ENCODE measurements around the gene CPD. TPM values are rescaled to one million over a fixed set of nuclear protein-coding genes. Genes with fewer than 3 reads are reported as not detected.
"Not testable (repeated sequence)": the region's sequence is repeated elsewhere in the genome, so short reads cannot be mapped to it uniquely, and the experiment has no call there.

The CPD gene
- total RNA-seq, 2 experiments from 2014 or later = 19.9 to 20.6 TPM

DNA sequence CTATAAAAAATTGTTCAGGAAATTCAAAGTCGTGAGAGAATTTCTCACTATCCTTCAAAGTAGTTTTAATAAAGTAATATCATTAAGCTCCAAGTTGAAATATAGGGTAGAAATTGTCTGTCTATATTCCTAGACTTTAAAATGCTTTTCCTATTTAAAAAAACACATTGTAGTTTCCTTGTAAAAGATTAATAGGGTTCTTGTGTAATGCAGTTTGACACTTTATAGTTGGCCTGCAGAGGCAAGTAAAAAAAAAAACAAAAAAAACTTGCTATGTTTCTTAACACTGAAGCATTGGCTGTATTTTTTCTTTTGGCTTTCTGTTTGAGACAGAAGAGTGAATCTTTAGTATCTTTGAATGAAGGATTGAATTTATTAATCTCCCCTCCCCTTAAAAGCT, 17.4 kb downstream of the CPD start:
- Mint-ChIP-seq H3K27me3 (no peaks in the 10 kb centered on the region), H3K36me3 (ENCODE audit: low read depth) (peaks cover 1% of the 10 kb centered on the region), H3K9me3 (no peaks in the 10 kb centered on the region), H3K27ac (no peak overlapping the region), H3K4me1 (no peaks in the 10 kb centered on the region), H3K4me3 (no peak overlapping the region)
- DNase-seq = no peak
- POLR2A ChIA-PET = no interaction called here
- CTCF ChIA-PET = interaction anchor here (0.6 kb wide), 1 partner anchor 27 kb away, joined by 3 read pairs; no protein-coding TSS in a partner anchor

DNA sequence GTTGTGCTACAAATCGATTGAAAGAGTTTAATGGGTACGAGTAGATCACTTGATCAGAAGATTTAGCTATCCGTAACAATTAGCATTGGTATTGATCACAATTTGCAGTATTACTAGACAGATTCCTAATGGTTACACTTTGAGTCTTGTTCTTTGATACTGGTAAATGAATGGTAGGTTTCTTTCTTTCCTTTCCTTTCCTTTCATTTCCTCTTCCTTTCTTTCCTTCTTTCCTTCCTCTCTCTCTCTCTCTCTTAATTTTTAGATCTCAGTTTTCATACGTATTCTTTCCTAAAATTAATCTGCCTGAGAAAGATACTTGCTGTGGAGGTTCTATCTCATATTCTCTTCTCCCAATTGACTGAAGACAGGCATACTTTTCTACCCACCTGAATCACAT, 17.9 kb downstream of the CPD start:
- DNase-seq = no peak

DNA sequence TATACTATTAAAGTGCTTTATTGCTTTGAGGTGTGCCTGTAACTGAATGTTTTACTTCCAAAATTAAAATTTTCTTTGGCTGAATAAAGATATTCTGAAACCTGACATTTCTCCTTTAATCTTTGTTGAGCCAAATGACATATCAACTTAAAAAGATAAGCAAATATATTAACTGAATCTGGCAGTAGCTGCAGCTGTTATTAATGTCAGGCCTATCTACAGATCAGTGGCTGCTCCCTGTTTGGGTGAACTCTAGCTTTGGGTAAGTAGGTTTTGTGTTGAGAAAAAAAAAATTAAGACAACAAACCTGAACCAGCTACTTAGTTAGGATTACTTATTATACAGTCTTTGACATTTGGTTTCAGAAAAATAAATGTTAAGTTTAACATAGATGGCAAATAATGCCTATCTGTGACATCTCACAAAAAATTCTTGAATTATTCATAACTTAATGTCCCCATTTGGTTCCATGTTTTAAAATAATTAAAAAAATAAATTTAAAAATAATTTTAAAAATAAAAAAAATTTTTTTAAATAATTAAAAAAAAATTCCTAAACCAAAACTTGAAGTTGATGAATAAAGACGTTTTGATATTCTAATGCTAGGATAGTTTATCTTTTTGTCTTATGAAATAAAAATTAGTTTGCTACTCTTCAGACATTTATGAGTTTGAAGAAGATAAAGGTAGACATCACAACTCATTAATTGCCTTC, 19.8 kb downstream of the CPD start:
- H3K4me3 Mint-ChIP-seq = no peak overlapping the region
- H3K4me1 Mint-ChIP-seq = no peaks in the 10 kb centered on the region
- peaks cover 7% of the 10 kb centered on the region for H3K36me3 Mint-ChIP-seq (ENCODE audit: low read depth)
- DNase-seq = no peak
- CTCF ChIA-PET = interaction anchor here (0.7 kb wide), 1 partner anchor 19 kb away, joined by 3 read pairs; no protein-coding TSS in a partner anchor
- POLR2A ChIA-PET = no interaction called here
- no peaks in the 10 kb centered on the region for H3K9me3 Mint-ChIP-seq
- no peaks in the 10 kb centered on the region for H3K27me3 Mint-ChIP-seq
- H3K27ac Mint-ChIP-seq = no peak overlapping the region

More for the DNA sequence above, 17.9 kb downstream of the CPD start:
- H3K4me3 Mint-ChIP-seq = no peak overlapping the region
- H3K27me3 Mint-ChIP-seq = no peaks in the 10 kb centered on the region
- no peaks in the 10 kb centered on the region for H3K9me3 Mint-ChIP-seq
- CTCF ChIA-PET = no interaction called here
- H3K27ac Mint-ChIP-seq = no peak overlapping the region
- no peaks in the 10 kb centered on the region for H3K36me3 Mint-ChIP-seq (ENCODE audit: low read depth)
- no peaks in the 10 kb centered on the region for H3K4me1 Mint-ChIP-seq
- POLR2A ChIA-PET = no interaction called here

DNA sequence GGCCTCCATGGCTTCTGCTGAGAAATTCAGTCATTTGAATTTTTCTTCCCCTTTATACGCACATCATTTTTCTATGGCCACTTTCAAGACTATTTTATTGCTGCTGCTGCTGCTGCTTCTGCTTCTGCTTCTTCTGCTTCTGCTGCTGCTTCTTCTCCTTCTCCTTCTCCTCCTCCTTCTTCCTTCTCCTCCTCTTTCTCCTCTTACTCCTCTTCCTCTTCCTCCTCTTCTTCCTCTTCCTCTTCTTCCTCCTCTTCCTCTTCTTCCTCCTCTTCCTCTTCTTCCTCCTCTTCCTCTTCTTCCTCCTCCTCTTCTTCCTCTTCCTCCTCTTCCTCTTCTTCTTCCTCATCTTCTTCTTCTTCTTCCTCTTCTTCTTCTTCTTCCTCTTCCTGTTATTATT, 22.4 kb downstream of the CPD start:
- ChIA-PET POLR2A (interaction anchor here (0.7 kb wide), 1 partner anchor 20 kb away, joined by 3 read pairs; no protein-coding TSS in a partner anchor), CTCF (interaction anchor here (0.6 to 0.7 kb wide), 2 partner anchors 76 to 340 kb away, joined by 4 read pairs; no protein-coding TSS in a partner anchor)
- no peak for DNase-seq
- H3K4me1 Mint-ChIP-seq = no peaks in the 10 kb centered on the region
- H3K27me3 Mint-ChIP-seq = no peaks in the 10 kb centered on the region
- H3K27ac Mint-ChIP-seq = no peak overlapping the region
- peaks cover 2% of the 10 kb centered on the region for H3K9me3 Mint-ChIP-seq
- H3K4me3 Mint-ChIP-seq = no peak overlapping the region
- peaks cover 10% of the 10 kb centered on the region for H3K36me3 Mint-ChIP-seq (ENCODE audit: low read depth)

DNA sequence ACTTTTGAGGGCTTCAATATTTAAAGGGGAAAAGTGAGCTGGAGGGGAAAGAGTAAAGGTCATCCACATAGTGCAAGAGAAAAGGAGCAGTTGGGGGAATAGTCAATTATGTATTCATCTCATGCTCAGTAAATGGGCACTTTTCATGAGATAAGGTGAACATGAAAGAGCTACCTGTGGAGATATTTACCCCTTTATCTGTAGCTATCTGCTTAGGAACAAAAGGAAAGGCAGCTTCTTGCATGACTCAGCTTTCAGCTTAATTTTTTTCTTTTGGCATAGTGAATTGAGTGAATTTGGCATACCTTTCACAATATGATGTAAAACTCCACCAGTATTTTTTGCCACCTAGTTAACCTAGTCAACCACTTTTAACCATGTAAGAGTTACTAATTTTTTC, 26.4 kb downstream of the CPD start:
- DNase-seq = no peak
- peaks cover 2% of the 10 kb centered on the region for H3K9me3 Mint-ChIP-seq
- no peak overlapping the region for H3K27ac Mint-ChIP-seq
- H3K4me1 Mint-ChIP-seq = no peaks in the 10 kb centered on the region
- ChIA-PET POLR2A (interaction anchor here (0.6 kb wide), 1 partner anchor 21 kb away, joined by 4 read pairs; no protein-coding TSS in a partner anchor), CTCF (no interaction called here)
- H3K4me3 Mint-ChIP-seq = no peak overlapping the region
- H3K27me3 Mint-ChIP-seq = no peaks in the 10 kb centered on the region
- peaks cover 17% of the 10 kb centered on the region for H3K36me3 Mint-ChIP-seq (ENCODE audit: low read depth)

DNA sequence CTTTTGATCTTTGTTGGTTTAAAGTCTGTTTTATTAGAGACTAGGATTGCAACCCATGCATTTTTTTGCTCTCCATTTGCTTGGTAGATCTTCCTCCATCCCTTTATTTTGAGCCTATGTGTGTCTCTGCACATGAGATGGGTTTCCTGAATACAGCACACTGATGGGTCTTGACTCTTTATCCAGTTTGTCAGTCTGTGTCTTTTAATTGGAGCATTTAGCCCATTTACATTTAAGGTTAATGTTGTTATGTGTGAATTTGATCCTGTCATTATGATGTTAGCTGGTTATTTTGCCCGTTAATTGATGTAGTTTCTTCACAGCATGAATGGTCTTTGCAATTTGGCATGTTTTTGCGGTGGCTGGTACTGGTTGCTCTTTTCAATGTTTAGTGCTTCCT, 31.9 kb downstream of the CPD start:
- H3K4me1 Mint-ChIP-seq, DNase-seq, H3K4me3 Mint-ChIP-seq, CTCF ChIA-PET, H3K27ac Mint-ChIP-seq, POLR2A ChIA-PET, H3K27me3 Mint-ChIP-seq, H3K9me3 Mint-ChIP-seq: not testable (repeated sequence)
- H3K36me3 Mint-ChIP-seq (ENCODE audit: low read depth) = peaks cover 12% of the 10 kb centered on the region

DNA sequence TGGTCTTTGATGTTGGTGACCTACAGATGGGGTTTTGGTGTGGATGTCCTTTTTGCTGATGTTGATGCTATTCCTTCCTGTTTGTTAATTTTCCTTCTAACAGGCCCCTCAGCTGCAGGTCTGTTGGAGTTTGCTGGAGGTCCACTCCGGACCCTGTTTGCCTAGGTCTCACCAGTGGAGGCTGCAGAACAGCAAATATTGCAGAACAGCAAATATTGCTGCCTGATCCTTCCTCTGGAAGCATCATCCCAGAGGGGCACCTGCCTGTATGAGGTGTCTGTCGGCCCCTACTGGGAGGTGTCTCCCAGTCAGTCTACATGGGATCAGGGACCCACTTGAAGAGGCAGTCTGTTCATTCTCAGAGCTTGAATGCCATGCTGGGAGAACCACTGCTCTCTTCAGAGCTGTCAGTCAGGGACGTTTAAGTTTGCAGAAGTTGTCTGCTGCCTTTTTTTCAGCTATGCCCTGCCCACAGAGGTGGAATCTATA, 33.3 kb downstream of the CPD start:
- H3K36me3 Mint-ChIP-seq (ENCODE audit: low read depth); H3K9me3 Mint-ChIP-seq; CTCF ChIA-PET; H3K4me1 Mint-ChIP-seq; H3K27ac Mint-ChIP-seq; DNase-seq; H3K27me3 Mint-ChIP-seq; H3K4me3 Mint-ChIP-seq: not testable (repeated sequence)
- POLR2A ChIA-PET = interaction anchor here (0.6 kb wide), 1 partner anchor 849 kb away, joined by 4 read pairs; no protein-coding TSS in a partner anchor

DNA sequence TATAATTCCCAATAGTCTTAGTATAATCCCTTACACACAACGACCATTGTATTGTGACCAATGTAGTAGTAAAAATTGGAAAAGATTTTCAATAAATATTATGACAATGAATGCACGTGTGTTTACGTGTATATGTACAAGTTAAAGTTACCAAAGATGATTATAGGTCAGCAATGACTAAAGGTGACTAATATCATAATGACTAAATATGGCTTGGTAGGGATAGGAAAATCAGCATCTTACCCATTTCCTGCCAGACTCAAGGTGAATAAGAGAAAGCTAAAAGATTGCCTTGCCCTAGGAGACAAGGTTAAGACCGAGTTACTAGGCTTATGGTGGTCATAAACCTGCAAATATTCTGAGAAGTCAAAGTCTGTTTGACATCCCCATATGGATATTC, 34.4 kb downstream of the CPD start:
- peaks cover 8% of the 10 kb centered on the region for H3K4me1 Mint-ChIP-seq
- no peak overlapping the region for H3K4me3 Mint-ChIP-seq
- POLR2A ChIA-PET = no interaction called here
- CTCF ChIA-PET = no interaction called here
- H3K36me3 Mint-ChIP-seq (ENCODE audit: low read depth) = peaks cover 6% of the 10 kb centered on the region
- no peak for DNase-seq
- H3K27ac Mint-ChIP-seq = no peak overlapping the region
- peaks cover 6% of the 10 kb centered on the region for H3K9me3 Mint-ChIP-seq
- H3K27me3 Mint-ChIP-seq = no peaks in the 10 kb centered on the region

DNA sequence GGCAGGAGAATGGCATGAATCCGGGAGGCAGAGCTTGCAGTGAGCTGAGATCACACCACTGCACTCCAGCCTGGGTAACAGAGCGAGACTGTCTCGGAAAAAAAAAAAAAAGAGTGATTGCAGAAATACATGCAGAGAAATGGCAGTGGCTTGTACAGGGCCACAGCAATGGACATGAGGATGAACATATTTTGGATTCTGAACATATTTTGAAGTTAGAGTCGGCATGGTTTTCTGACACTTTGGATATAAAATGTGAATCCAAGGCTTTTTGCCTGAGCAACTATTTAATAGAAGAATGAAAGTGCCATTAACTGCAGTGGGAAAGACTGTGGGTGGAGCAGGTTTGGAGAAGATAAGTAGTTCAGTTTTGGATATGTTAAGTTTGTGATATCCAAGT, 35.8 kb downstream of the CPD start:
- H3K4me3 Mint-ChIP-seq = no peak overlapping the region
- ChIA-PET POLR2A (no interaction called here), CTCF (no interaction called here)
- peaks cover 4% of the 10 kb centered on the region for H3K36me3 Mint-ChIP-seq (ENCODE audit: low read depth)
- peaks cover 8% of the 10 kb centered on the region for H3K4me1 Mint-ChIP-seq
- no peak for DNase-seq
- H3K27ac Mint-ChIP-seq = no peak overlapping the region
- H3K9me3 Mint-ChIP-seq = peaks cover 6% of the 10 kb centered on the region
- no peaks in the 10 kb centered on the region for H3K27me3 Mint-ChIP-seq

DNA sequence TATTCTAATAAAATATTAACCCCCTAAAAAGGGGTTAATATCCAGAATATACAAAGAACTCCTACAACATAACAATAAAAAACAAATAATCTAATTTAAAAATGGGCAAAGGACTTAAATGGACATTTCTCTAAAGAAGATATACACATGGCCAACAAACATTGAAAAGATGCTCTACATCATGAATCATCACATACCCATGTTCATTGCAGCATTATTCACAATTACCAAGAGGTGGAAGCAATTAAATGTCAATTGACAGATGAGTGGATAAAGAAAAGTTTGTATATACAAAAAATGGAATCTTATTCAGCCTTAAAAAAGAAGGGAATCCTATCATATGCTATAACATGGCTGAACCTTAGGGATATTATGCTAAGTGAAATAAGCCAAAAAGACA, 36.8 kb downstream of the CPD start:
- H3K4me3 Mint-ChIP-seq = no peak overlapping the region
- CTCF ChIA-PET = interaction anchor here (0.6 kb wide), 2 partner anchors 23 to 52 kb away, joined by 3 read pairs; no protein-coding TSS in a partner anchor
- DNase-seq = no peak
- H3K4me1 Mint-ChIP-seq = peaks cover 8% of the 10 kb centered on the region
- no peaks in the 10 kb centered on the region for H3K27me3 Mint-ChIP-seq
- H3K36me3 Mint-ChIP-seq (ENCODE audit: low read depth) = peaks cover 4% of the 10 kb centered on the region
- H3K27ac Mint-ChIP-seq = no peak overlapping the region
- H3K9me3 Mint-ChIP-seq = peaks cover 6% of the 10 kb centered on the region
- POLR2A ChIA-PET = no interaction called here

DNA sequence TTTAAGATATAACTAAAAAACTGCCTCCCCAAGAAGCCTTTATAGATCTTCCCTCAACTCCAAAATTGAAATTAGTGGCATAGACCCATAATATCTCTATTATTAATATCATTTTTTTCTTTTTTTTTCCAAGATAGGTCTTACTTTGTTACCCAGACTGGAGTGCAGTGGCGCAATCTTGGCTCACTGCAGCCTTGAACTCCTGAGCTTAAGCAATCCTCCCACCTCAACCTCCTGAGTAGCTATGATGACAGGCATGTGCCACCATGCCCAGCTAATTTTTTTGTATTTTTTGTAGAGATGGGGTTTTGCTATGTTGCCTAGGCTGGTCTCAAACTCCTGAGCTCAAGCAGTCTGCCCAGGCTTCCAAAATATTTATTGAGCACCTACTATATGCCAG, 39.3 kb downstream of the CPD start:
- CTCF ChIA-PET; H3K9me3 Mint-ChIP-seq; H3K4me3 Mint-ChIP-seq; H3K4me1 Mint-ChIP-seq; H3K27ac Mint-ChIP-seq; DNase-seq; POLR2A ChIA-PET; H3K27me3 Mint-ChIP-seq; H3K36me3 Mint-ChIP-seq (ENCODE audit: low read depth): not testable (repeated sequence)

DNA sequence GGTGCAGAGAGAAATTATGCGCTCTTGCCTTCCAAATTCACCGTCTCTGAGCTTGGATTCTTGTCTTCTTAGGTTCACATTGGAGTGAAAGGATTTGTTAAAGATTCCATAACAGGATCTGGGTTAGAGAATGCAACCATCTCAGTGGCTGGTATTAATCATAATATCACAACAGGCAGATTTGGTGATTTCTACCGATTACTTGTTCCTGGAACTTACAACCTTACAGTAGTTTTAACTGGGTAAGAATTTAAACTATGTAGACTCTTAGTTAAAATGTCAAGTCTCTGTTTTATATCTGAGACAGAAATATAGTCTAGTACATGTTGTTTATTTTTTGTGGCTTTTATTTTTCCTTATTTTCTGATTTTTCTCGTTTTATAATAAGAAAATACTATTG, 42.9 kb downstream of the CPD start:
- Mint-ChIP-seq H3K27me3 (no peaks in the 10 kb centered on the region), H3K4me3 (no peak overlapping the region), H3K27ac (no peak overlapping the region), H3K9me3 (no peaks in the 10 kb centered on the region), H3K4me1 (no peaks in the 10 kb centered on the region), H3K36me3 (ENCODE audit: low read depth) (peaks cover 20% of the 10 kb centered on the region)
- no peak for DNase-seq
- ChIA-PET CTCF (no interaction called here), POLR2A (no interaction called here)

DNA sequence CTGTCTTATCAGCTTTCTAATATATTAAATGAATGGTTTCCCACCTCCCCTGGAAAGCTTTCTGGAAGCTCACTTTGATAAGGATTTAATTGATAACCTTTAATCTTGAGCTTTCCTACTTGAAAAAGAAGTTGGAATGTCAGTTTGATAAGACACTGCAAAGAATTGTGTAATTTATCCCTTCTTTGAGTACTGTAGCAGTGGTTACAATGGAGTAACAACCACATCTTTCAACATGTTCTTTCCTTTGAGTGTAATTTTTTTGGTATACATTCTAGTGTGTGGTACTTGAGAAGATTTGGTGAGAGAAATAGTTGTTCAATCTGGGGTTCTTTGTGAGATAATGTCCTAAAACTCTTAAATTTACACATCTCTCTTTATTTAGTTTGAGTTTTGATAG, 43.4 kb downstream of the CPD start:
- no peak overlapping the region for H3K4me3 Mint-ChIP-seq
- CTCF ChIA-PET = no interaction called here
- no peaks in the 10 kb centered on the region for H3K27me3 Mint-ChIP-seq
- peaks cover 20% of the 10 kb centered on the region for H3K36me3 Mint-ChIP-seq (ENCODE audit: low read depth)
- no peak for DNase-seq
- POLR2A ChIA-PET = no interaction called here
- H3K27ac Mint-ChIP-seq = no peak overlapping the region
- no peaks in the 10 kb centered on the region for H3K4me1 Mint-ChIP-seq
- no peaks in the 10 kb centered on the region for H3K9me3 Mint-ChIP-seq

DNA sequence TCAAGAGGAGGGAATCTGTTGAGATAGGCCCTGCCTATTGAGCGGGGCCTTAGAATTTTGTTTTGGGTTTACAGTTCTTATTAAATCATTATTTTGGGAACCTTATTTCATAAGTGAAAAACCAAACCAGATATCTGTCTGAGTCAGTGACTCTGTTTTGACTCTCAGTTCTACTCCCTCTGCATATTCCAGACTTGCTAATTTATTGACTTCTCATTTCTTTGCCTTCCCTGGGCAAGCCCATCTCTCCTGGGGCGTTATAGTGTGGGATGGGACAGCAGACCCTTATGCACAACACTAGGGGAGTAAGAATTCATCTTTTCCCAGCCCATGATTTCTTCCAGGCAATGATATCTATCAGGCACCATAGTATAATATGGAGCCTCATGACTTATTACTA, 45.7 kb downstream of the CPD start:
- Mint-ChIP-seq H3K36me3 (ENCODE audit: low read depth) (peaks cover 22% of the 10 kb centered on the region), H3K9me3 (no peaks in the 10 kb centered on the region), H3K4me3 (no peak overlapping the region), H3K27me3 (no peaks in the 10 kb centered on the region), H3K27ac (no peak overlapping the region), H3K4me1 (no peaks in the 10 kb centered on the region)
- DNase-seq = no peak
- POLR2A ChIA-PET = no interaction called here
- CTCF ChIA-PET = no interaction called here
